Activated CD8-positive, alpha-beta memory T cell treated with anti-CD3 and anti-CD28 coated beads, Interleukin-2, amount 50 U/mL, for 1 hour (primary cell): ENCODE measurements around the gene CAT.

Source experiments
- DNase-seq: peaks from one replicate; pipeline ENCODE4 v3.0.0-alpha.2; 2020; ENCODE audit errors: extremely low read depth

The CAT gene

DNA sequence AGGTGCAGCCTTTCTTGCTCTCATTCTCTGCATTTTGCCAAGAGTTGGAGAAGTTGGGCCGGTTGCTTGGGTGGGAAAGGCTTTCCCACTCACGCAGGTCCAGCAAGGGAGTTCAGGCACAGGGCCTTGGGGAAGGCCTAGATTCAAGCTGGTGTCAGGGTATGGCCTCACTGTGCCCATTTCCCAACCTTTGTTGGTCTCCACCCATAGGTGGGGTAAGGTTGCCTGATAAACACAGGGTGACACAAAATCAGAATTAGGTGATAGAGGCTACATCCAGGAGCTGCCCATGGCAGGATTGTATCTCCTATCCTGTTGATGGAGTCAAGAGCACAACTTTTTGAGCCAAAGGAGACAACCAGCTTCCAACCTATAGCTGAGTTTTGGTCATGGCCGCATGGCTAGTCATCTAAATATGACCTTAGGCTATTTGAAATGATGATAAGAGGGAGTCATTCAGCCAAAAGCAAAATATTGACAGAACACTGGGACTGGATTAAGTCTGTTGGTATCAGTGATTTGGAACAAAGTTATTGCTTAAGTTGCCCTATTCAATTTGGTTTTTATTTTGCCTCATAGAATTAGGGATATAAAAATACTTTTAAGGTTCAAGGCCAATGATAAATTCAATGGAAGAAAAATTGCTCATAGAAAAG is 20.9 kb downstream of the CAT start:
- no peak for DNase-seq

DNA sequence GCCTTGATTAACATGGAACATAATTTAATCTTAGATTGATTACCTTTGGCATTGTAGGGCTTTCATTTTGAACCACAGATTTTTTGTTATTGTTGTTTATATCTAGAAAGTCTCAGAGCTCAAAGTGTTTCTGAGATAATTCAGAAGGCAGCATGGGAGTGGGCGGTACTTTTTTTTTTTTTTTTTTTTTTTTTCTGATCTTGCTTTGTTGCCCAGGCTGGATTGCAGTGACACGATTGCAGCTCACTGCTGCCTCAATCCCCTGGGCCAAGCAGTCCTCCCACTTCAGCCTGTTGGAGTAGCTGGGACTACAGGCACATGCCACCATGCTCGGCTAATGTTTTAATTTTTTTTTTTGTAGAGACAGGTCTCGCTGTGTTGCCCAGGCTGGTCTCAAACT is 21.5 kb downstream of the CAT start:
- no peak for DNase-seq

DNA sequence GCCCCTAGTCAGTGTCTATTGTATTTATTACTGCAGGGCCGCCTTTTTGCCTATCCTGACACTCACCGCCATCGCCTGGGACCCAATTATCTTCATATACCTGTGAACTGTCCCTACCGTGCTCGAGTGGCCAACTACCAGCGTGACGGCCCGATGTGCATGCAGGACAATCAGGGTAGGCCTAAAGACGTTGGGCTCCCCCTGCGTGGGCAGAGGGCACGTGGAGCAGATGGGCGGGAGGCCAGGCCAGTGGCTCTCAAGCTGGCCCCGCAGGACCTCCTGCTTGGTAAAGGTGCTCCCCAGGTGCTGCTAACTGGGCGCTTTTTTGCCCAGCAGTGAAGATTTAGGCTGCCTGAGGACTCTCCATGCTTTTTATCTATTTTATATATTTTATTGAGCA is 22.5 kb downstream of the CAT start:
- no peak for DNase-seq

DNA sequence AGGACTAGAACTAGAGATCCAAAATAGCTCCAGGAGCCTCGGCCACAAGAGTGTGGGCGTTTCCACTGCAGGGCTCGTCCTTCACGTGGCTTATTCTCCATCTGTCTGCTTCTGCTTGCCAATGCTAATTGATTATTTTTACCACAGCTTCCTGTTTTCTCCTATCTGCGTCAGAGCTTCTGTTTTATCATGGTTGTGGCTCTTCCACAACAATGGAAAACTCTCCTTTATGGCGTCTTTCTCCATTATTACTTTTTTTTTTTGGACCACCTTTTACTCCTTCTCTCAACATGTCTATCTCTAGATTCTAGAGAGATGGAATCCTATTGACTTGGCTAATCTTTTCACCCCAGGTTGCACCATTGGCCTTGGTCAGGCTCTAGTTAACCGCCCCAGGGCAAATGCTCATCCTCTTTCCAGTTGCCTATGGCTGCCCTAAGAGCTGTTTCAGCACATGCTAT is 25.9 kb downstream of the CAT start:
- no peak for DNase-seq

DNA sequence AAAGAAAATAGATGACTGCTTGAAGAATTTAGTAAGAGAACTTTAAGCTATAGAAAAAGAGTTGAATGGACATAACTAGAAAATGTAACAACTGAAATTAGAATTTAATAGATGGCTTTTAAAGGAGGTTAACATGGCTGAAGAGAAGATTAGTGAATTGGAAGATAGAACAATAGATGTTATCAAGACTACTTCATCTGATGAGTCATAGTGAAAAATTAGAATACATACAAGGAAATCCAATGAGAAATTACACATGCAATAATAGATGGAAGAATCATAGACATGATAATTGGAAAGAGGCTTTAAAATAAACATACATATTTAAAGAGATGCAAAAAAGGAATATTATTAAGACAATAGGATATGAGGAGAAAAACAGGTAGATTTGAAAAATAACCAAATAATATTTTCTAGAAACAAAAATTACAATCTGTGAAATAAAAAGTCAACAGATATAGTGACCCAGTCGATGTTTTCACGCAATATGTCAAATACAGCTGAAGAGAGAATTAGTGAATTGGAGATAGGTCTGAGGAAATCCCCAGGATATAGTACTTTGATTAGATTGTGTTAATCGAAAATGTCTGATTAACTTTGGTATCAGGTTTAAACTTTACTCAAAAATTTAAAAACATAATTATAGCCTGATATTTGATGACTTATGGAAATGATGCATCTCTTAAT is 28.2 kb downstream of the CAT start:
- no peak for DNase-seq

DNA sequence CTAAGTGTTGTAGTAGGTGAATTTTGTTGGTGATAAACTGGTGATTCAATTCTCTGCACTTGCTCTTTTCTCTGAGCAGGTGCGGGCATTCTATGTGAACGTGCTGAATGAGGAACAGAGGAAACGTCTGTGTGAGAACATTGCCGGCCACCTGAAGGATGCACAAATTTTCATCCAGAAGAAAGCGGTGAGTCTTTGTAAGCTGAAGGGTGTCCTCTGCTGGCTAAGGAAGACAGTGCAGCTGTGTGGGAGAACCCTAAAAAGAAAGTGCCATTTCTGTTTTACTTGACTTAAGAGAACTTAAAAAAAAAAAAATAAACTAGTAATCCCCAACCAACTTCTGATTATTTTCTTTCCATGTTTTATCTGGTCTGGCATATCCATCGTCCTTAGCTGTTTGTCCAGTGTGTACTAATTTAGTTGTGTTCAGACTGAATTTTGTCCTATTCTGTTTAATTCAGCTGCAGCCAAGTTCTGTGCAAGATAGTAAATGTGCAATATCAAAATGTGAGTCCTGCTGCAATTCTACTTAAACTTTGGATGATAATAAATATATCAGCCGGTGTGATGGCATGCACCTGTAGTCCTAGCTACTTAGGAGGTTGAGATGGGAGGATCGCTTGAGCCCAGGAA is 29.6 kb downstream of the CAT start:
- no peak for DNase-seq

DNA sequence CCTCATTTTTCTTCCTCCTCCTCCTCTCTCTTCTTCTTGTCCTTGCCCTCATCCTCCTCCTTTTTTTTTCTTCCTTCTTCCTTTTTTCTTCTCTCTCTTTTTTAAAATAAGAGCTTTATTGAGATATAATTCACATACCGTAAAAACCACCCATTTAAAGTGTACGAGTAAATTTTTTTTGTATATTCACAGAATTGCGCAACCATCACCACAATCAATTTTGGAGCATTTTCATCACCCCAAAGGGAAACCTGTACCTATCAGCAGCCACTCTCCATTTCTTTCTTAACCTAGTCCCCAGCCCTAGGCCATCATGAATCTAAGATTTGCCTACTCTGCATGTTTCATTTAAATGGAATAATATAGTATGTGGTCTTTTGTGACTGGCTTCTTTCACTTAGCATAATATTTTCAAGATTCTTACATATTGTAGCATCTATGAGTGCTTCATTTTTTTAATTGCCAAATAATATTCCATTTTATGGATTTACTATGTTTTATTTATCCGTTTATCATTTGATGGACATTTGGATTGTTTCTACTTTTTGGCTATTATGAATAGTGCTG is 35.0 kb downstream of the CAT start:
- no peak for DNase-seq

DNA sequence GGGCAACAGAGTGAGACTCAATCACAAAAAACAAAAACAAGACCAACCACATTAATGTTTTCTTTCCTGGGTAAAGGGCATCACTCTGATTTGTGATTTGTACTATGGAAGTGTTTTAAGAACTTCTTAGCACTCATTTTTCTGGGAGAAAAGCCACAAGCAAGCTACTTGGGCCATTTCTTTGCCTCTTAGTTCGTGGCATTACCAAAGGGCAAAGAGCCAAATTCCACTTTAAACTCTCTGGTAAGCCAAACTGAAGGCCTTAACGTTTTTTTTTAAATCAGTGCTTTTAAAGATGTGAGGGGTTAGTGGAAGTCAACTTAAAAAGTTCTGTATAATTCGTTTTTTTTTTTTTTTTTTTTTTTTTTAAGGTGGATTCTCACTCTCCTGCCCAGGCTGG is 36.9 kb downstream of the CAT start:
- DNase-seq: no peak

DNA sequence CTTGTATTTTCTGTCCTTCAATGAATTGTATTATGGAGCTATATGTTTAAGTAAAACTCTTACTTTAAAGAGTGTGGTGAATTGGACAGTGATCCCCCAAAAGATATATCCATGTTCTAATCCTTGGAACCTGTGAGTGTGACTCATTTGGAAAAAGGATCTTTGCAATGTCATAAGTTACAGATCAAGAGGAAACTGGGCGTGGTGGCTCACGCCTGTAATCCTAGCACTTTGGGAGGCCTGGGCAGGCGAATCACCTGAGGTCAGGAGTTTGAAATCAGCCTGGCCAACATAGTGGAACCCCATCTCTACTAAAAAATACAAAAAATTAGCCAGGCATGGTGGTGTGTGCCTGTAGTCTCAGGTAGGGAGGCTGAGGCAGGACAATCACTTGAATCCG is 38.1 kb downstream of the CAT start:
- no peak for DNase-seq

DNA sequence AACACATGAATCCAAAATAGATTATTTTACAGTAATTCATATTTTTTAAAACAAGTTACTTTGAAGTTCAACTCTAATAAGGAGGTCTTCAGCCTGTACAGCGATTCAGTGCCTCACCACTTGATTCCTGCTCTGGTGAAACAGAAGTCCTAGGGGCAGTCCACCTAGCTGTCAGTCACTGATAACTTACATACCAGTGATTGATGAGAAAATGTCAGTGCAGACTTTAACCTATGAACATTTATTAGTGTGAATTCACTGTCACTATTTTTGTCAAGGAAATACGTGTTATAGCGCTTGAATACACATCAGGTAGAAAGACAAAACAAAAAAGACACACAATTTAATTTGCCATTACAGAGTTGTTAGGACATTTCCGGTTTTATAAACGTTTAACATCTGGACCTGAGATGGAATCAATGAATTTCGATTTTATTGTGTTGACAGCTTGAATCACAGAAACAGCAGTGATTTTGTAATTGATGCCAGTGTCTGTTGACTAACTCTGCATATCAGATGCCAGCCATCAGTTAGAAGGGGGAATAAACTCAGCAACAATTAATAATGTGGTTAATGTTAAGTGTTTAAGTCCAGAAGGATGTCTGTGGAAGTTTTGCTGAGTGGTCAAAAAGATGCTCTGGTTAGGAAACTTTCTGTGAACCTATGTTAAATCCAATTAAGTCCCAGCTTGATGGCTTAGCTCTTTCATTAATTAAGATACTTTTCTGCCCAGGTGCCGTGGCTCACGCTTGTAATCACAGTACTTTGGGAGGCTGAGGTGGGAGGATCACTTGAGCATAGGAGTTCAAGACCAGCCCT is 40.3 kb downstream of the CAT start:
- no peak for DNase-seq

DNA sequence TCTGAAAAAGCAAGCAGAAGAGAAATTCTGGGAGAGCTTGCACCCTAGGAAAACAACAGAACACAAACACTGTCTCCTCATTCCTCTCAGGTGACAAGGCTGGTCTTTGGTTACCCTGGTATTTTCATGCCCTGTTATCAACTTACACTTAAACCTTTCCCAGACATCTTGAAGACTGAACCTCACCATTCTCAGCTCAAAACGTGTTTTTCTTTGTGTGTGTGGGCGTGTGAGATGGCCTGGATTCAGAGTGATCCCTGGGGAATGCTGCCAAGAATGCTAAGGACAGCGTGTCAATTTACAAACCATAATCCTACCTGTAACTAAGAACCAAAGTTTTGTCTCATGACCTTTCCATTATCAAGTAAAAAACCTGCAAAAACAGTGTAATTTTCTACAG is 41.6 kb downstream of the CAT start:
- DNase-seq: no peak

DNA sequence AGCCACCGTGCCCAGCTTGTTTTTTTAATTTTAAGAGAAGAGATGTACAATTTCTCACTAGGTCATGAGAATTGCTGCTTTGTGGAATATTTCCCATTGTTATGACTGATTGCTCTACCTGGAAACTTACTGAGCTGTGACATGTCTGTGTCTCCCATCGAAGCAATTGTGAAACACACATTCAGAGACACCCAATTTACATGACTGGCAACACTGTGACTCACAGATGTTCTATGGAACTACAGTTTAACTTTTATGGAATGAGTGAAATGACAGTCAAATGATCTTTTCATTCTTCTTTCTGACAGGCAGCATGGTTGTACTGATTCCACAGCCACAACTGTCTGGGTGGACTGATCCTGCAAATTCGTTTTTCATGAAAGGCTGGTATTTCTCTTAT is 42.6 kb downstream of the CAT start:
- DNase-seq: no peak

DNA sequence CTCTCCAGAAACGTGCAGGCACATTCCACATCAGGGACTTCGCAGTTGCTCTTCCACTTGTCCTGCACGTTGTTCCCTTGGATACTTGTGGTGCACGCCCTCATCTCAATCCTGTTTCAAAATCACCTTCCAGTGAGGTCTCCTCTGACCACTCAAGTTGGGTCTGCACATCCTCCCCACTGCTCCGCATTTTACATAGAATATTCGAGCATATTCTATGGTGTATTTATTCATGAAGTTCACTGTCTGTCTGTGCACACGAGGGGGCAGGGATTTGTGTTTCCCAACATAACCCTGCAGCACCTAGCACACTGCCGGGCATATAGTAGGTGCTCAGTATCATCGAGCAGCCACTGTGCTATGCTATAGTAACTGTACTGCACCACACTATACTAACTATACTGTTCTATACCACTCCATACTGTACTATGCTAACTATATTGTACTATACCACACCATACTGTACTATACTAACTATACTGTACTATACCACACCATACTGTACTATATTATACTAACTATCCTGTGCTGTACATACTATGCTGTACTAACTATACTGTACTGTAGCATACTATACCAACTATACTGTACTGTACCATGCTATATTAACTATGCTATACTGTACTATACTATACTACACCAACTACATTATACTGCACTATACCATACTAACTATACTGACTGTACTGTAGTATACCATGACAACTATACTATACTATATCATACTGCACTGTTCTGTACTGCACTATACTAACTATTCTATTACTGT is 44.6 kb downstream of the CAT start:
- DNase-seq: no peak

DNA sequence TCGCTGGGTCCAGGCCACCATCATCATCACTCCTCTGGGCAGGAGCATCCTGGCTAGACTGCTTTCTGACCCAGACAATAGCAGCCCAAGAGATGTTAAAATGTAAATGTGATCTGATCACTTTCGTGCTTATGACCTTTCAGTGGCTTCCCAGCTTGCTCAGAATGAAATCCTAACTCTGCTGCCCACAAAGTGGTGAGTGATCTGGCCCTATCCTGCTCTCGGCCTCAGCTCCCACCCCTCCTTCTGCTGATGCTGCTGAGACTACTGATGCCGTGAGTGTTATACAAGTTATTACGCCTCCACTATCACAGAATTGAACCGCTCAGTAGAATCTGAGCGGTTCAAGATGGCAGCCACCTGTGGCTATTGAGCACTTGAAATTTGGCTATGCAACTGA is 48.7 kb downstream of the CAT start:
- no peak for DNase-seq

DNA sequence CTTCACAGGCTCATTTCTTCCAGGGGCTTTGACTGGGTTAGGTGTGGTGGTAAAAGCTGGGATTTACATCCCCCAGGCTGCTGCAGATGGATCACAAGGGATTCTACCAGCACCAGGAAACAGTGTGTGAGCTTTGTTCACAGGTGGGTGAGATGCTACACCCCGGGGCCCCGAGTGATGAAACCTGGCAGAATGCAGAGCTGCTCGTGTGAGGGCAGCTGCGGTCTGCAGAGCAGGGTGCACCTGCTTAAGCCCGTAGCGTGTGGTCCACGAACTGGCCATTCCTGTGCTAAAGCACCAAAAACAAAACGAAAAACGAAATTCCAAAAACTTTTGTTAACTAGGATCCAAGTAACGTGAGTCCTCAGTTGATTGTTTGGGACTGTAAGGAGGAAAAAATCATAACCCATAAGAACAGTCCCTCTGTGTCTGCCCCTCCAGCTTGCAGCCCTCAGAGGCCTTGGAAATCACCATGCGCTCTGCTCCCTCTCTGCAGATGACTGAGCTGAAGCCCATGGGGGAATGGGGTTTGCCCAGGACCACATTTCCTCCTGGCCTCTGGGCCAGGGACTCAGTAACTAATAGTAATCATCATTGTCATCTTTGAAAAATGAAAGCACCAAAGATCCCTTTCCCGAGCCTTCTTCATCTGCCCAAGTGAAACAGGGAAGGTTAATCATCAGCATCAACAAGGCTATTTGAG is 50.3 kb downstream of the CAT start:
- no peak for DNase-seq

DNA sequence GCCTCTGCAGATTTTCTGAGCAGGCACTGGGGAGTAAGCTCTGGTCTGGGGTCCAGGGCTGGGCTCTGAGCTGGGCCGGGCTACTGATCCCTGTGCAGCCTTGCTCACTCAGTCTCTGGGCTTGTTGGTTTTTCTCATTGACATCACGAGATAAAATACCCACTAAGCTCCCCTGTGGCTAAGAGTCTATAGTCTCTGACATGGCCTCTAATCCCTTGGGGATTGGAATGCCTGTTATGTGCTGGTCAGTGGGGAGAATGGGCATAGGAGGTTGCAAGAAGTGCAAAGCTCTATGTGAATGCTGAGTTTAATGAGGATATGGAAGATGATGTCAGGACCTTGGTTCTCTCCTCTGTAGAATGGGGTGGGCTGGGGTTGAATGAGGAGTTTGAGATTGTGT is 51.6 kb downstream of the CAT start:
- no peak for DNase-seq

DNA sequence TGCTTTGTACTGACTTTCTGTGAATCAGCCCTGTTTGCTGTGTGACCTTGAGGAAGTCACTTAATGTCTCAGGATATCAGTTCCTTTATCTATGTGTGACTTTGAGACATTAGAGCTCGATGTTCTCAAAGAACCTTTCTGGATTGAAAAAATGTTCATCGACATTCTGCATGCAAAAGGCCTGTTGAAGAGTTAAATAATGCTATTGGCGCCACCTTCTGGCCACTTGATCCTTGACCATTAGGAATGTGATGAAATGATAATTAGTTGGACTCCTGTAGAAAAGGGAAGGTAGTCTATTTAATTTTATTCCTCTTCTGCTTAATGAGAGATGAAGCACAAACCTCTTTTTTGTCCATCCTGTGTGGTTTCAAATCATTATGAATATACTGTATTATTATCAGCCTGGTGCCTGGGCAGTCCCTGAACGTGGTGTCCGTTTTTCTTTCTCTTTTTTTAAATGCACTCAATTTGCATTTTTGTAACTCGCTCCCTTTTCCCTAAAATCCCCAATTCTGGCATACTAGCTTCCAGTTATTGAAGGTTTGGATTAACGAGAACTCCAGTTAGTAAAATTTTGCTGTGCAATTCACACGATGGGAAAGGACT is 54.2 kb downstream of the CAT start:
- DNase-seq: no peak

DNA sequence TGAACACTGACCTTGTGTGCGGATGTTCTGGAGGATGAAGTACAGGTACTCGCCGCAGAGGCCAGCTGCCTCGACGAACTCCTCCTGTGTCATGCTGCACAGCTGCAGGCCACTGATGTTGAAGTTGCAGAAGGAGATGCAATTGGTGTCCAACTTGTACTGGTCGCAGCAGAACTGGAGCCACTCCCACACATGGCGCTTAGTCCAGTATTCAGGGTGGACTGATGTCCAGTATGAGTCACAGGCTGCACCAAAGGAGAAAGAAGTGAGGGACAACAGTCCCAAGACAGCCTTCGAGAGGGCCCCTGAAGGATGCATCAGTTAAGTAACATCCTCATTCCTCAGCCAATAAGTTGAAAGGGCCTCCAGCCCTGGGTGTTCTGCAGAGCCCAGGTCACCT is 54.7 kb downstream of the CAT start:
- DNase-seq: no peak

DNA sequence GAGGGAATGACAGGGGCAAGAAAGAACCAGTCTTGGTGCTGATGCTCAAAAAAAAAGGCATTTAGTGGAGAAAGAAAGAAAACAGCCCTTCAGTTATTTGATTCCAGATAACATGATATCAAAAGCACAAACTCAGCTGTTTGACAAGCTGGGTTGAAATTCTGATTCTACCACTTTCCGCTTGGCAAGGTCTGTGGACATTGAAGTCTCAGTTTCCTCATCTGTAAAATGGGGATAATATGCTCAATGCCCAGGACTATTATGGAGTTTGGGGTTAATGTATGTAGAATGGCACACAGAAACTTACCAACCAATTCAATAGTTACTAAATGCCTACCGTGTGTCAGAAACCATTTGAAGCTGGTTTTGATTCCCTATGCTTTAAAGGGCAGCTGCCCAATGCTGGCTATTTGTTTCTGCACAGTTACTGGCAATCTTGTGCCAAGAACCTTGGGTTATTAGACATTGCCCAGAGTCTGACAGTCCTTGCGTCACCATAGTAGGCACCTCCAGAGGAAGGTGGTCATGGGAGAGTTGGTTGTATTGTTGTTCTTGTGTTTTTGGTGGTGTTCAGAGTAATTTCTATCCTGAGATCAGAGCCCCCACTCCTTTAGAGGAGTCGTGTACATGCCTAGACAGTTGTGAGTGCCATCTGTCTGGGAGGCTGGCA is 55.3 kb downstream of the CAT start:
- no peak for DNase-seq

DNA sequence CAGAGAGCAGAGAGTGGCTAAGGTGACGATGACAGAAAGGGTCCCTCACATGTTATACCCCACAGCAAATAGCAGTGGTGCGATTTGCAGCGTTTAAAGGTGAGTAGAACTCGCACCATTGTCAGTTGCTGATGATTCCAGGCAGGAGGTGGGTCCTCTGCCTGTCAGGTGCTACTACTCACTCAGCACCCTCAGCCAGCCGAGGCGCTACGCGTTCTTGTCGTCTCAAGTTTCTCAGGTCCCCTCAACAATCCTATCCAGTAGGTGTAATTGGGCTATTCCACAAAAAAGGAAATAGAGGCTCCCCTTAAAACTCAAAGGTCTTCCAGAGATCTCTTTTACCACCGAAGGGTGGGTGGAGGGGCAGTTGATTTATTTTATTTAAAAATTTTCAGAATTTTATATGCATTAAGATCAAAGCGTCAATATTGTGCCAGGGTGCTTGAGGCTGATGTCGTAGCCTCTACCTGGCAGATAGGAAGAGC is 56.5 kb downstream of the CAT start:
- DNase-seq: no peak
